HG03442 (cell line): ENCODE results near the gene SYTL1.

Experiments used
- ATAC-seq: cut with Tn5 transposase; IDR thresholded peaks from one replicate; pipeline ENCODE4 v1.9.1; 2021; ENCODE audit warnings: mild to moderate bottlenecking, moderate library complexity; ENCODE audit not compliant: unreplicated experiment

Gene SYTL1

DNA sequence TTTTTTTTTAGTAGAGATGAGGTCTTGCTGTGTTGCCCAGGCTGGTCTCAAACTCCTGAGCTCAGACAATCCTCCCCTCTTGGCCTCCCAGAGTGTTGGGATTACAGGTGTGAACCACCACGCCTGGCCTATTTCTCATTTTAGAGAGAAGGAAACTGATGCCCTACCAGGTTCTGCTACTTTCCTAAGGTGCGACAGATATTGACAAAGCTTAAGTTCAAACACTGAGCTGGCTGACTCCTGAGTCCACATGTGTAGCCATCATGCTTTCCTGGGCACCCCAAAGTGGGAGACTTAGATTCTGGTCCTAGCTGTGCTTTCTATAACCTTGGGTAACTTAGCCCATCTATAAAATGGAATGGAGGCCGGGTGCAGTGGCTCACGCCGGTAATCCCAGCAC is 25.0 kb upstream of the SYTL1 start:
- ATAC-seq = no peak

DNA sequence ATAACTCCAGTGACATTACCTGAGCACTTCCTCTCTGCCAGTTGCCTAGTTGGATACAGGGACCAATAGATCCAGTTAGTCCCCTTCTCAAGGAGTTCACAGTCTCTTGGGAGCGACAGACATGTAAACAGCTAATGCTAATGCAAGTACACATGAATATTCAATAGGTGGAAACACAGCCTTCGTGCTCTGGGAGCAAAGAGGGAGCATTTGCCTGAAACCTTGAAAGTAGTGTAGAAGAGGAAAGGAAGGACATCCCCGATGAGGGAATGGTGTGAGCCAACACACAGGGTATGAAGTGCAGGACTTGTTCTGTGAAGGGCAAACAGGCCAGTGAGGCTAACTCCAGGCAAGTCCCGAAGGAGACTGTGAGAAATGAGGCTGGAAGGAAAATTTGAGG is 23.7 kb upstream of the SYTL1 start:
- ATAC-seq = no peak

DNA sequence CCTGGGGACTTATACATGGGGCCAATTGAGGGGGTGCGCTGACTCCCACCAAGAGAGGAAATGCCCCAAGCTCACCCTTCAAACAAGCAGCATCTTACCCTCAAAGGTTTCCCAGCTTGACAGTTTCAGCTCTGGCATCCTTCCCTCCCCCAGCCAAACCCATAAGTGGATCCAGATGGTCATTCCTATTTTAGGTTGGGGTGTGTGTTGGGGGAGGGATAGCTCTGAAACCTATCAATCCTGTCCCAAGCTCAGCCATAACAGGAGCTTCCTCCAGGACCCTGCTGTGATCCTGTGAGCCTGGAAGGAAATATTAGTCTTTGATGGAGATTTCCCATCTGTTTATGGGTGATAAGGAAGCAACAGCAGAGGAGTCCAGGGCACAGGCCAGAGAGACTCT is 23.2 kb upstream of the SYTL1 start:
- ATAC-seq = no peak

DNA sequence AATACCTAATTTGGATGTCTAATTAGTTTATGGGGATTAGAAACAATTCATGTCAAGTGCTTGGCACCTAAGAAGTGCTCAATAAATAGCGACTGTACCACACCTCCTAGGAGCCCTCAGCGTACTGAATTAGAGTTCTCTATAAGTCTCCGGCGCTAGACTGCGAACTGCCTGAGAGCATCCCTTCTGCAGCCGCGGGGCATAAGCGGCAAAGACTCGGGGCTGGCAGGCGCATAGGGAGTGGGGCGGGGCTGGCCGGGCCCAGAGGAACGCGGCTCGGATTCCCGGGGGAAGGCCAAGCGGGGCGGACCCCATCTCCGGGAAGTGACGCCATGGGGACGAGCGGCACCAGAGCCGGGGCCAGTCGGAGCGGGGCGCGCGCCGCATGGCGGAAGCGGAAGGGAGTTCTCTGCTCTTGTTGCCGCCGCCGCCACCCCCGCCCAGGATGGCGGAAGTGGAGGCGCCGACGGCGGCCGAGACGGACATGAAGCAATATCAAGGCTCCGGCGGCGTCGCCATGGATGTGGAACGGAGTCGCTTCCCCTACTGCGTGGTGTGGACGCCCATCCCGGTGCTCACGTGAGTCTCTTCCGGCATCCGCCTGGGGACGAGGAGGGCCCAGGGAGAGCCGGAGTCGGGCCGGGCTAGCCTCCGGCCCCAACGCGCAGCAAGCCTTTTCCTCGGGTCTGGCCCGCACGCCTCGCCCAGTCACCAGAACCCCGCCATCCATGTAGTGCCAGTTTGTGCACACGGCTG is 19.8 kb upstream of the SYTL1 start, which contains the start of gene TMEM222:
TMEM222 (plus strand) TSS at position 351 of the 756 bp plus-strand sequence; CDS start at position 386, 35 bp downstream.
- ATAC-seq = peak; percentile 89

DNA sequence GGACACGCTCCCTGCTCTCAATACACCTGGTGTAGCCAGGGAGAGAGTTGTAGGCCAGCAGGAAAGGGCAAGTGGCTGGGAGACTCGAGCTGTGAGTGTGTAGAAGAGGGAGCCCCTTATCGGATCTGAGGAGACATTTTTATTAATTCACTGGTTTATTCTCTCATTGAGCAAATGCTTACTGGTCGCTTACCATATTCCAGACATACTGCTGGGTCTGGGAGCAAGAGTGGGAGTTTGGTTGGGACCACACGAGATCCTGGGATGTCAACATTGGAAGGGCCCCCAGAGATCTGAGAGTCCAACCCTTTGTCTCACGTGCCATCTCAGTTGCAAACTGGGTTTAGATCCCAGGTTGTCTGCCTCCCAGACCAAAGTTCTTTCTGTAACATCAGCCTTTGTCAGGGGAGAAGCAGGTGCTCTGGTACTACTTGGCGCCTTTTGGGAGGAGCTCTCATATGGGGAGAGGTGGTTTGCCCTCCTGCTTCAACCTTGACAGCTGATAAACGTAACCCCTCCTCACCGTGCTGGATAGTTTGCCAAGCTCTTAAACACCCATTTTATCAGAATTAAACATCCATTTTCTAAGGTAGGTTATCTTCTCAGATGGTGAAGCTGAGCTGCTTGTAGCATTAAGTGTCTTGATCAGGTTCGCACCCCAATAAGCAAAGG is 19.1 kb upstream of the SYTL1 start:
- ATAC-seq = no peak

DNA sequence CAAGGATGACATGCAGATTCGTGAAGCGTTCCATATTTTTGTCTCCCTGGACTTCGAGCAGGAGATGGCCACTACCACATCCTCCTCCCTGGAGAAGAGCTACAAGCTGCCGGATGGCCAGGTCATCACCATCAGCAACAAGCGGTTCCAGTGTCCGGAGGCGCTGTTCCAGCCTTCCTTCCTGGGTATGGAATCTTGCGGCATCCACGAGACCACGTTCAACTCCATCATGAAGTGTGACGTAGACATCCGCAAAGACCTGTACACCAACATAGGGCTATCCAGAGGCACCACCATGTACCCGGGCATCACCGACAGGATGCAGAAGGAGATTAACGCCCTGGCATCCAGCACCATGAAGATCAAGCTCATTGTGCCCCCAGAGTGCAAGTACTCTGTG is 16.5 kb upstream of the SYTL1 start:
- ATAC-seq = no peak

DNA sequence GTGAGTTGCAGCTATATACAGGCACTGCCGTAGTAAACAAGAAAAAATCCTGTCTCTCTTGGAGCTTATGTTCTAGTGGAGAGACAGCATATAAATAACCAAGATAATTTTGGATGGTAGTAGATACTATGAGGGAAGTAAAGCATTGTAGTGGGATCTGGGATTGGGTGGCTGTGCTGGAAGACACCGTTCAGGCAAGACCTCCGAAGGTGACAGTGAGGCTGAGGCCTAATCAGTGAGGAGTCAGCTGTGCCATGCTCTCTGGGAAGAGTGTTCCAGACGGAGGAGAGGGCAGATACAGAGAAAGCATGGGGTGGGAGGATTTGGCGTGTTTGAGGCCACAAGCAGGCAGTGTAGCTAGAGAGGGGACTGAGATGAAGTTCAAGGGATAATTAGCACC is 13.9 kb upstream of the SYTL1 start:
- no peak for ATAC-seq

DNA sequence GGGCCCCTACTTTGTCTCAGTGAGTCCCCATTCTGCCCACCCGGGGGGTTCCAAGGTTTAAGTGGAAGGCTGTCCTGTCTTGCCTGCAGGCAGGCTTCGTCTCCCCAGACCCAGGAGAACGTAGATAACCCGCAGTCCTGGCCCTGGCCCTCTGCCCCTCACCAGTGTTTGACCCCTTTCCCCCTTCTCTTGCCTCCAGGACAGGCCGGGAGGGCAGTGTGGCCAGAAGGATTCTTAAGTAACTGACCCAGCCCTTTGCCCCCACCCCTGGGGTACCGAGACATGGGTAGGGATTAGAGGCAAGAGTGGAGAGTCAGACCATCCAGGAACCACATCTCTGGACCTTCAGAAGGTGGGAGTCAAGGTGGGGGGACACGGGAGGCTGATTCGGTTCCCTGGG is 11.0 kb upstream of the SYTL1 start:
- ATAC-seq = no peak

DNA sequence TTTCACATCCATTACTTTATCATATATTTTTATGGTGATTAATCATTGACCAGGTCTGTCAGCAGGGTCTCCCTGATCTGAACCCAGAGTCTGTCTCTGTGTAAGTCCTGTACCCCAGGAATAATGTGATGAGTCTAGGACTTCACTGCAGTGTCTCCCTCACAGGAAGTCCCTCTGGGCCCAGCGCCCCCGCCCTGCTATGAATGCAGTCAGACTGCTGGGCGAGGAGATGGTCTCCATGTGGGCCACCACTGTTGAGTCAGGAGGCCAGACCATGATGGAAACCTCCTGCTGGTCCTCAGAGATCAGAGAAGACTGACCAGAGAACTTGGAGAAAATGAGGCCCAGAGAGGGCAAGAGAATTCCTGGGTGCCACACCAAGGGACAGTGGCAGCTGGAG is 10.4 kb upstream of the SYTL1 start:
- ATAC-seq = no peak

DNA sequence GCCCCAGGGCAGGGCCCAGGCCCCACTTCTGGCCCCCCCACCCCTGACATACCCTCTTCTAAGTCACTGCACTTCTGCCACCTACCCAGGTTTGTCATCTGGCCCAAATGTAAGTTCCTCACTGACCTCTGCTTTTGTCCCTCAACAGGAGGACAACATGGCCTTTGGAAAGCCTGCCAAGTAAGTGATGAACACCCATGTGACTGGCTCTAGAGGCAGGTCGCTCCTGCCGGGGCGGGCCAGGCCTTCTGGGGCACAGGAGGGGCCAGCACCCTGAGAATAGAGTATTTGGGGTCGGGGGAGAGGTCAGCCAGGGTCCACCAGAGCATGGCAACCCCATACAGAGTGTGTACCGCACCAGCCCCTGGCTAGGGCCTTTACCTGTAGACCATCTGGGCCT is 9.9 kb upstream of the SYTL1 start:
- ATAC-seq = no peak

DNA sequence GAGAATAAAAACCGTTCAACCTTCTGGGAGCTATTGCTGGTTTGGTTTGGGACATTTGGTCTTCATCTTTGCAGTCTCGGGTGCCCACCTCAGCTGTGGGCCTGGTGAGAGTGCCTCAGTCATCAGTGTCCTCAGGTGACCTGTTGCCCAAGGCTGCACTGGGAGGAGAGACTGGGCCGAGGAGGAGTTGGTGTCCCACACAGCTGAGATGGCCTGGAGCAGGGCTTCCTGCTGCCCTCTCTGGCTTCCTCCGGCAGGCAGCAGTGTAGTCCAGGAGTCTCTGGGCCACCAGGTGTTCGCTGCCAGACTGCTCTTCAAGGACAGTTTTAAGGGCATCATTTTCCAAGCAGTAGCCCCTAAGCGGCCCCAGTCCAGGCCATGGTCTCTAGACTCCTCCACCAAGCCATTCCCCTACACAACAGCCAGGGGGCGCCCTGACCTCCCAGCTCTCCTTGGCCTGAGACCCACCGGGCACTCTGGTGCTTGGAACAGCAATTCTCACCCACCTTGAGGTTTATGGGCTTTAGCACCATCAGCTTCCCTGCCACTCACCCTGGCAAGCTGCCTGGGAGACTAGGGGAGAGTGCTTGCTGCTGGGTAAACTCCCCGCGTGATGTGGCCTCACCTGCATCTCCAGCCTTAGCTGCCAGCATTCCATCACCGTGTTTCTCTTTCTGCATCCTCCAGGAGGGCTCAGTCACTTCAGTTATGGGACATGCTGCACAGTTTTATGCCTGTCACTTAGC is 9.1 kb upstream of the SYTL1 start:
- ATAC-seq = no peak

DNA sequence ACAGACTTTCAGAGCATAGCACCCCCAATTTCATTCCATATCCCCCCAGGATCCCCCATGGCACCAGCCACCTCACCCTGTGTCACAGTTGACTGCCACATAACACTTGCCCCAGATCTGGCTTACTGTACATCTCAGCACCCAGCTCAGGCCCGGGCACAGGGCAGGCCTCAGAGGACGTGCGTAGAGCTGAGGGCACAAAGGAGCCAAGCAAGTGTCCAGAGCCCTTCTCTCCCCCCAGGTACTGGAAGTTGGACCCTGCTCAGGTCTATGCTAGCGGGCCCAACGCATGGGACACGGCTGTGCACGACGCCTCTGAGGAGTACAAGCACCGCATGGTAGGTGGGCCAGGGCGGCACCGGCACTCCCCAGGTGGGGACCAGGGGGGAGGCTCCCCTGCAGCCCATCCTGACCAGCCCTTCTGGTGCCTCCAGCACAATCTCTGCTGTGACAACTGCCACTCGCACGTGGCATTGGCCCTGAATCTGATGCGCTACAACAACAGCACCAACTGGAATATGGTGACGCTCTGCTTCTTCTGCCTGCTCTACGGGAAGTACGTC is 8.0 kb upstream of the SYTL1 start:
- ATAC-seq = no peak

DNA sequence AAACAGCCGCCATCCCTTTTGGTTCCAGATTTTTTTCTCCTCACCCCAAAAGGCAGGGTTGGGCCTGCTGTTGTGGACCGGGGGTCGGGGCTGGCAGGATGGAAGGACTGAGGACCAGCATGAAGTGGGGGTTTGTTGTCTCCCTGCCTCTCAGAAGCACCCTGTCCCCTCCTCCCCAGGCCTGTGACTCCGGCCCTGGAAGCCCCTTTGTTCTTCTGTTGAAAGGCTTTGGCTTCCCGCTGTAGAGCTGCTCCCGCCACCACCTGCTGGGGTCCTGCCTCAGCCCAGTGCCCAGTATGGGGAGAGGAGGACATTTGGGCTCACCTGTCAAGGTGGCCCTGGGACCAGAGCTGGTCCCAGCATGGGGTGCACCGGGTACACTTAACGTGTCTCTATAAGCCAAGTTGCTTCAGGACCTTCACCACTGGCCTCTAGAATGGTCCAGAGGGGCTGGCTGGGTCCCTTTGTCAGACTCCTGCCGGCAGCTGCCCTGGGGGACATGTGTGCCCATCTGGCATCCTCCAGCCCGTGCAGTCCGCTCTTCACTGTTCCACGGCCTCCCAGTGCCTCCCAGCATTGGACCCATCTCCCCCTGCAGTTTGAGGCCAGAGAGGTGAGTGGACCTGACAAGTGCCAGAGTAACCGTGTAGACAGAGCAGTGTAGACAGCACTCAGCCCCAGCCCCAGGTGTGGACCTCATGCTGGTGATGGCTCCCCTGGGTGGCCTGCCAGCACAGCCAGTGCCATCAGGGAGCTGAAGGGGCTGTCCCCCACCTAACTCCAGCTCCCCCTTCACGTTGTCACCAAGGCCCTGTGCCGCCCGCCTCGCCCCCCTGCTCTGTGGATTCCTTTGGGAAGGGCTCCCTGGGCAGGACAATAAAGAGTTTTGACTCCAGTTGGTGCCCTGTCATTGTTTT is 6.1 kb upstream of the SYTL1 start:
- ATAC-seq = no peak

DNA sequence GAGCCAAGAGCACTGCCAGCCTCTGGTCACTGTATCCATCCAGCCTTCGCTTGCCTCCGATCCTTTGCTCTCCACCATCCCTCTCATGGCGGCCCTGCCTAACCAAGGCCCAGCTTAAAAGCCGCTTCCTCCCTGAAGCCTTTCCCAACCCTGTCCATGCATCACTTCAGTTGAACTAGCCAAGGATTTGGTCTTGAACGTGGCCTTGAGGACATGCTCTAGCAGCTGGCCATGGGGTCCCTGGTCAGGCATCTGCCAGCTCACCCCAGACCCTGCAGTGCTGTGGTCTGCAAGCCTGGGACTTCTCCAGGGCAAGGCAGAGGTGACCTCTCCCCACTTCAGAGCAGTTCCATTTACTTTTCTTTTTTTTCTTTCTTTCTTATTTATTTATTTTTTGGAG is 5.1 kb upstream of the SYTL1 start:
- ATAC-seq = no peak

DNA sequence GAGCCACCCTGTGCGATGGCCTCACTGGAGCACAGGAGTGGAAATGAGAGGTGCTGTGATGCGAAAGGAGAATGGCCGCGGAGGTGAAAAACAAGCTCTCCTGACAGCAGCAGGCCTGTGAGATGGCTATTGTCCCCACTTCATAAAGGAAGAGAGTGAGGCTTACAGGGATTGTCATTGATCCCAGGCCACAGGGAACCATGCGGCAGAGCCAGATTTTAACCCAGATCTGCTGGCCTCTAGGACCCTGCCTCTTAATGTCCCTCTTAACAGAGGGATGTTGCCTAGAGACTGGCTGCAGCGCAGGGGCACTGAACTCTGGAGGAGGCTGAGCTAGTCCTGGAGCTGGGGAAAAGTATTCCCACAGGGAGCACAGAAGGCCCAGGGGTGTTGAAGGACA is 3.1 kb upstream of the SYTL1 start:
- no peak for ATAC-seq

DNA sequence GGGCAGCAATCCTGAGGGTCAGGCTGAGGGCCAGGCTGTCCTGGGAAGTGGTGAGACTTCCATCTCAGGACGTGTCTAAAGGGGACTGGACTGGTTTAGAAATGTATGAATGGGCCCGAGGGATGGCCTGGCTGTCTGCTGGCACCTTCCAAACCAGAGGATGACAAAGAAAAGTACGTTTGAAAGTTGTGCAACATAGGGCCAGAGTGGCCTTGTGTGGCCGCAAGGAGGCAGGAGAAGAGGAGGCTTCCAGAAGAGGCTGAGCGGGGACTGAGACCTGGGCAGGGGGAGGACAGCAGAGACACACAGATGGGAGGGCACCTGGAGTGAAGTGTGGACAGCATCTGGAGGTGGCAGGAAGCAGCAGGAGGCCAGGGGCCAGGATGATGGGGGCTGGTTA is 2.6 kb upstream of the SYTL1 start:
- no peak for ATAC-seq

DNA sequence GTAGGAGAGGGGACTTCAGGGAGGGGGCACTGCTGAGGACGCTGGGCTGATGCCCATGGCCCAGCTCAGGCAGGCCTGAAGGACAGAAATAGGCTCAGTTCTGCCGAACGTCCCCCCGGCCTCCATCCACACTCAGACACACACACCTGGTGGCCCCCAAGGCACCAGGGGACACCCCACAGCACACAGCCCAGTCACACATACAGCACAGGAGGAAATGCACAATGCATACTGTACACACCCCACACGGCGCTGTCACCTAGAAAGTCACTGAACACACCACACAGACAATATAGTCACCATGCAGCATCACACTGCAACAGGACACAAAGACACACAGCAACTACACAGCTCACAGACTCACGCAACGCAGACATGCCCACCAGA is 562 bp downstream of the SYTL1 start:
- ATAC-seq = no peak

DNA sequence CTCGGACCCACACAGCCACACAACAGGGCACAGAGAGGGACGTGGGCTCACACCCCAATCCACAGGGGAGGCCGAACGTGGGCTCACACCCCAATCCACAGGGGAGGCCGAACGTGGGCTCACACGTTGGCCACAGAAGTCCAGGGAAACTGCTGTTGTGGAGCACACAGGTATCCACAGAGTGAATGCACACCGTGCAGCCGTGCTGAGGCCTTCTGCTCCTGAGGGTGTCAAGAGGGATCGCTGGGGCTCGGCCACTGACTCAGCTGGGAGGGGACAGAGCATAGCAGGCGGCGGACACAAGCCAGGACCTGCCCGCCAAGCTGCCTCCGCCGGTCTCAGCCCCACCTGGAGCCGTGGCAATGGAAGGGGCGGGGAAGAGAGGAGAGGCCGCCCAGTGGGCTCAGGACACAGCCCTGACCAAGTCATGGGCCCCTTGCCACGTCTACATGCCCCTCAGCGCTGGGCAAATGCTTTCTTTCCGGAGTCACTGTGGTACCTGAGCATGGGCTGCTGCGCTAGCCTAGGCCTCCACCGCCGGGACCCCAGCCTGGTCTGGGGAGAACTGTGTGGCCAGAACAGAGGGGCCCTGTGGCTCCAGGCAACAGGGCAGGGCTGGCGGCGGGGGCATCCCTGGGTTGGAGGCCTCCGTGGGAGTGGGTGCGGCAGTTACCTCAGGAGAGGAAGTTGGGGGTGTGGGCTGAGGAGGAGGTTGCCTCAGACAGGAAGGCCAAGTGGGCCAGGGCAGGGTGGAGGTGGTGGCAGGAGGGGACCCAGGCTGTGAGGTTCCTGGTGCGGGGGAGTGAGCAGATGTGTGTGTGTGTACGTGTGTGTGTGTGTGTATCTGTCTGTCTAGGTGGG is 1.2 kb downstream of the SYTL1 start:
- ATAC-seq = peak; percentile 34

DNA sequence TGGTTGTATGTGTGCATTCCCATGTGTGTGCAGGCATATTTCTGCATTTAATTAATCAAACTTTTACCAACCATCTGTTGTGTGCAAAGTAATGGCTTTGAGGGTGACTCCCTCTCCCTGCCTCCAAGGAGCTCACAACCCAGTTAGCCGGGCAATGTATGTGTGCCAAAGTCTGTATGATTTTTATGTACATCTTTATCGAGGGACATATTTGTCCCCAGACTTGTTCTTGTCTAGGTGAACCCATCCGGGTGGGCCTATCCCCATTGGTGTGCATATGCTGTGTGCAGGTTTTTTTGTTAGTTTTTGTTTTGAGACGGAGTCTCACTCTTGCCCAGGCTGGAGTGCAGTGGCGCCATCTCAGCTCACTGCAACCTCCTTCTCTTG is 1.8 kb downstream of the SYTL1 start:
- ATAC-seq = no peak

DNA sequence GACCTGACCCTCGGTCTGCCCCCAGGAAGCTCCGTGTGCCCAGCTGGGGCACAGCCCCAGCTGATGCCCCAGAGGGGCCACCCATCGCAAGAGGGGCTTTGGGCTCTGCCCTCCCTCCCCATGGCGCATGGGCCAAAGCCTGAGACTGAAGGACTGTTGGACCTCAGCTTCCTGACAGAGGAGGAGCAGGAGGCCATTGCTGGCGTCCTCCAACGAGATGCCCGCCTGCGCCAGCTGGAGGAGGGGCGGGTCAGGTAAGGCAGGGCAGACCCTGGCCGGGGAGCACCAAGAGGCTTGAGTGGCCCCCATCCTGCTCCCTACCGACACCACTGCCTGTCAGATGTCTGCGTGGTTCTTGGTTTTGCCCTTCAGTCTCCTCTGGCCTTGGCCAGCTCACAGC is 3.5 kb downstream of the SYTL1 start:
- no peak for ATAC-seq
